Neuron (in vitro differentiated cells): ENCODE data around the gene TXNDC15.

Experiments
- H2AFZ ChIP-seq: one replicate; pipeline ENCODE4 v1.6.1; 2013; ENCODE audit warnings: low read depth, mild to moderate bottlenecking, inconsistent platforms, low read length, moderate library complexity
- H3K27me3 ChIP-seq: one replicate; pipeline ENCODE4 v1.6.1; 2013; ENCODE audit warnings: low read length; ENCODE audit not compliant: insufficient read depth
- H3K36me3 ChIP-seq: one replicate; pipeline ENCODE4 v1.6.1; 2013; ENCODE audit warnings: low read length; ENCODE audit not compliant: insufficient read depth
- H3K4me1 ChIP-seq: one replicate; pipeline ENCODE4 v1.6.1; 2013; ENCODE audit warnings: low read length; ENCODE audit not compliant: insufficient read depth
- H3K4me3 ChIP-seq: 2 replicates; pipeline ENCODE4 v1.5.1; 2013; ENCODE audit warnings: mild to moderate bottlenecking, low read length, moderate library complexity
- H3K9me3 ChIP-seq: one replicate; pipeline ENCODE4 v1.6.1; 2013; ENCODE audit warnings: low read length

TXNDC15 gene

DNA sequence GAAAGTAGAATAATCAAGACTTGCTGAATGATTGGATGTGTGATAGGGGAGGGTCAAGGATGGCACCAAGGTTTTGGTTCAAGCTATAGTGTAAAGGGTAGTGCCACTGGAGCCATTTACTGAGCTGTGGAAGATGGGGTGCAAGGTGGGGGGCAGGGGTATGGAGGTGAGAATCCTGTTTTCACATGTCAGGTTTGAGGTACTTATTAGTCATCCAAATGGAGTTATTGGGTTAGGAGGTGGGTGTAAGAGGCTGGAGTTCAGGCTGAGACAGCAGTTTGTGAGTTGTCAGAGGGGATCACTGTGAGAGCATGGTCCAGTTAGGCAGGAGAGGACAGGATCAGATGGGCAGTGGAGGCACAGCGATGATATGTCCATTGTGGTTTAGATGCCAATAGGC, 39.6 kb downstream of the TXNDC15 start:
- Histone ChIP-seq H3K36me3 (peaks cover 44% of the 10 kb centered on the region), H2AFZ (no peak overlapping the region), H3K9me3 (no peaks in the 10 kb centered on the region), H3K27me3 (no peaks in the 10 kb centered on the region), H3K4me1 (no peaks in the 10 kb centered on the region), H3K4me3 (no peak overlapping the region)

DNA sequence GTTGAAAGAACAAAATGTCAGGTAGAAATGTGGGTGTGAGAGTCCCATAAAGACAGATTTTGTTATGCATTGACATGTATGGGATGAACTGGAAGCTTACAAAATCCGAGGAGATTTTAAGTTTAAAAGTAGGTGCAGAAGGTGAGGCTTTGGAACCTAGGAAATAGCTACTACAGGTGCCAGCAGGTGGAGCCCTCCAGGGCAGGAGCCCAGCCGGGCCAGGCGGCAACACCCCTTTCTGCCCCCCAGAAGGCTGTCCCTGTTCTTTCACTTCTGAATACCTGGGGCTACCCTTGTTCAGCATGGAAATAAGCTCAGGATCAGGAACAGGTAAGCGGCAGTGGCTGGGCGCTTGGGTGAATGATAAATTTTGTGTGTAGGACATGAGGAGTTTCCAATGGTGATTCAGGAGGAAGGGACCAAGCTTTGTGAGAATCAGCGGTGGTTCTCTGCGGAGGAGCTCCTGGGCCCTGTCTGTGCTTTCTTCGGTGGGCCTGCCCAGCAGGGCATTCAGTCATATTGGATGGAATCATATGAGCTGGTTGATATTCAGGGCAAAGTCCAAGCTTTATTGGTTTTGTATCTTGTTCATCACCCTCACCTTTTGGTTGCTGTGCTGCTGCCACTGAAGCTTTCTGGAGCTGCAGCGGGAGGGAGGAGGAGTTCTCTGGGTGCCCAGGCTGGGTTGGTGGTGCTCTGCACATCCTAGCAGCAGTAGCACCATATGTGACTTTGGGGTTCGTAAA, 43.1 kb downstream of the TXNDC15 start:
- Histone ChIP-seq H3K4me1 (no peaks in the 10 kb centered on the region), H3K27me3 (no peaks in the 10 kb centered on the region), H3K4me3 (no peak overlapping the region), H3K36me3 (peaks cover 41% of the 10 kb centered on the region), H2AFZ (no peak overlapping the region), H3K9me3 (peaks cover 3% of the 10 kb centered on the region)

DNA sequence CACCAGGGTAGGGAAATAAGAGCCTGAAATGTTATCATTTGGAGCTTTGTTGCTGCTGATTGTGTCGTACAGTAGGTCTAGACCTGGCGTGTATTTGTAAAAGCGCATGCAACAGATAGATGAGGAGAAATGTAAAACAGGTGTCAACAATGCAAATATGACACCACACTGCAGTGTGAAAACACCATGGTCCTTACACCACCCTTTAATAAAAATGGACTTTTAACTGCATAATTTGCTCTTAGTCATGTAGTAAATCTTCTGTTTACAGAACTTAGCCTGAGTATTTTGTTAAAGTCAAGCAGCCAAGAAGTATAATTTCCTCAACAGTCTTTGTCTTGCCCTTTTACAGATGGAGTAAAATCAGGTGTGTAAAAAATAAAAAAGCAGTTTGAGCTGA, 44.7 kb downstream of the TXNDC15 start:
- Histone ChIP-seq H3K4me3 (no peak overlapping the region), H2AFZ (no peak overlapping the region), H3K27me3 (no peaks in the 10 kb centered on the region), H3K36me3 (peaks cover 32% of the 10 kb centered on the region), H3K9me3 (peaks cover 3% of the 10 kb centered on the region), H3K4me1 (no peaks in the 10 kb centered on the region)

DNA sequence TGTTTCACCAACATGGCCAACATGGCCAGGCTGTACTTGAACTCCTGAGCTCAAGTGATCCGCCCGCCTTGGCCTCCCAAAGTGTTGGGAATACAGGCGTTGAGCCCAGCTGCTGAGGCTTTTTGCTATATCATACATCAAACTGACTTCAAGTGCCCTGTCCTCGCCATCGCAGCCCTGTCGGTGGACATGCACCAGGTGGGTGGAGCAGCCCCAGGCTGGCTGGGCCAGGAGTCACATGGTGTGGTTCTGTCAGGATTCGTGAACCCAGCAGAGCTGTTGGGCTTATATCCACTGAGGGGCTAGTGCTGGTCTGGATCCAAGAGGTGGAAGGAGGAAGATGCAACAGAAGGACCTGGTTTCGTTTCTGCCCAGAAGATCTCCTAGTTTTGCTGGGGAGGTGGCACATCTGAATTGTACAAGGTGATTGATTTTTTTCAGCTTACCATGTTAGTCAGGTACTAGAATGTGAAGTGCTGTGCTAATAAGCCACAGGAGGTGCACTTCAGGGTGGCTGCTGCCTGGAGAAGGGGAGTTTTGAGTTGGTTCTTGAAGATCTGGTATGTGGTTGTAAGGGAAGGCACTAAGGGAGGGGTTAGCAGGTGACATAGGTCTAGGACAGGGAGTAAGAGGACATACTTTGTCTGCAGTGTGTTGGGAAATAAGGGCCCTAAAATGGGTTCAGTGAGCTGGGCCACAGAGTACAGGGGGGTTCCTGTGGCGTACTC, 46.8 kb downstream of the TXNDC15 start:
- Histone ChIP-seq H3K9me3 (peaks cover 3% of the 10 kb centered on the region), H3K27me3 (no peaks in the 10 kb centered on the region), H3K4me3 (no peak overlapping the region), H2AFZ (no peak overlapping the region), H3K36me3 (peaks cover 22% of the 10 kb centered on the region), H3K4me1 (no peaks in the 10 kb centered on the region)

DNA sequence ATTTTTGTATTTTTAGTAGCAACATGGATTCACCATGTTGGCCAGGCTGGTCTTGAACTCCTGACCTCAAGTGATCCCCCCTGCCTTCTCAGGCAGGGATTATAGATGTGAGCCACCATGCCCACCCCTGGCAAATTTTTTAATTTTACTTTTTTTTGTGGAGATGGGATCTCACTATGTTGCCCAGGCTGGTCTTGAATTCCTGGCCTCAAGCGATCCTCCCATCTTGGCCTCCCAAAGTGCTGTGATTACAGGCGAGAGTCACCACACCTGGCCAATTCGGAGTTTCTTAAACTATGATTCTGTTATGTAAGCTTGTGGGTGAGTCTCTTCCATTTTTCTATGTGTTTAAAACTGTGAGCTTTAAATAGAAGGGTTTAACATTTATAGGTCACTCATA, 58.3 kb downstream of the TXNDC15 start:
- Histone ChIP-seq H3K36me3 (peaks cover 25% of the 10 kb centered on the region), H3K4me1 (peaks cover 1% of the 10 kb centered on the region), H2AFZ (no peak overlapping the region), H3K9me3 (no peaks in the 10 kb centered on the region), H3K27me3 (no peaks in the 10 kb centered on the region), H3K4me3 (no peak overlapping the region)

DNA sequence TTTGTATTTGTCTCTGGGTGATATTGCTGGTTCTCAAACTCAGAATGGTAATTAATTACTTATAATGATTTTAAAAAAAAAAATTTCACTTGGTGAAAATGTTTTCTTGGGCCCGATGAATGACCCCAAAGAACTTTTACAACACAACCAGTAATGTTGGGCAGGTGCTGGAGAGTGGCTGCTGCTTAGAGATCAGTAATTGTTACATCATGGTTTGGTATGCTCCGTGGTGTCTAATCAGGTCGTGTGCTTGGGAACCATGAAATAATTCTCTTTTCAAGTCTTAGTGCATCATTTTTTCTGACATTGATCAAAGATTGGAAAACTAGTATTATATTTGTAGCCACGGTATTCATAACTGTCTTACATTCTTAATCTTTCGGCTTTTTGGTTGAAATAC, 60.0 kb downstream of the TXNDC15 start:
- Histone ChIP-seq H3K36me3 (peaks cover 32% of the 10 kb centered on the region), H3K27me3 (no peaks in the 10 kb centered on the region), H3K9me3 (no peaks in the 10 kb centered on the region), H2AFZ (no peak overlapping the region), H3K4me1 (peaks cover 1% of the 10 kb centered on the region), H3K4me3 (no peak overlapping the region)

DNA sequence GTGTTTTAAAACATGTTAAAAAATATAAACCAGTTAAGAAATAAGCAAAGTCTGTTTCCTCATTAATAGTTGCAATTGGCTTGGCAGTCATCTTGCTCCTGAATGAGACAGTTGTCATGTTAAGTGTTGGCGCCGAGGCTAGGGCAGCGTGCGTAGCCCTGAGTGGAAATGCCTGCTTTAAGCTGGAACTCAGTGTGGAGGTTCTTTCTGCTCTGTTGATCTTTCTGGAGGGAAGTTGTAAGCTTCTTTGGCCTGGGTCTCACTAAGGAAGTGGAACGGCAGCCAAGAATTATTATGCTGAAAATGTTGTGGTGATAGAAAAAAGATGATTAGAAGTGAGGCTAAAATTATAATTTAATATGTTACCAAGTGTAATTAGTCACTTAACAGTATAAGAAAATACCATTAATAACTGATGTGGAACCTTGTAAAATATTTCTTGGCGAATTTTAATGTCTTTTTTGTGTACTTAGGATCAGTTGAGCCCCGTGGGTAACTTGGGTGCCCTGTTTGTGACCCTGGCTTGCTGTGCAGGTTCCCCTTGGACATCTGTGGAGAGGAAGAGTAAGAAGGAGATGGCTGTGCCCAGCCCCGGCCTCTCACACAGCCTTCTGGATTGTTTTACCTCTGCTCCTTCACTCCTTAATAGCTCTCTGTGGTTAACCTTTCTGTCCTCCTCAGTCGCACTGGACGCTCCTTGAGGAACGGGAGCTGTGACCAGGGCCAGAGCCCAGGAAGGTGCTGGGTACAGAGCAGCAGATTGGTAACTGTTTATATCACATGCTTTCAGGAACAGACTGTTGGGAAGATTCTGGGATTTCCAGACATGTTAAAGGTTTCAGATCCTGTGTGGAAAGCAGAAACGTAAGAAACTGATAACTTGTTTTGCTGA, 61.8 kb downstream of the TXNDC15 start:
- Histone ChIP-seq H3K9me3 (no peaks in the 10 kb centered on the region), H3K27me3 (no peaks in the 10 kb centered on the region), H3K4me1 (peaks cover 1% of the 10 kb centered on the region), H3K4me3 (no peak overlapping the region), H3K36me3 (peaks cover 21% of the 10 kb centered on the region), H2AFZ (no peak overlapping the region)

DNA sequence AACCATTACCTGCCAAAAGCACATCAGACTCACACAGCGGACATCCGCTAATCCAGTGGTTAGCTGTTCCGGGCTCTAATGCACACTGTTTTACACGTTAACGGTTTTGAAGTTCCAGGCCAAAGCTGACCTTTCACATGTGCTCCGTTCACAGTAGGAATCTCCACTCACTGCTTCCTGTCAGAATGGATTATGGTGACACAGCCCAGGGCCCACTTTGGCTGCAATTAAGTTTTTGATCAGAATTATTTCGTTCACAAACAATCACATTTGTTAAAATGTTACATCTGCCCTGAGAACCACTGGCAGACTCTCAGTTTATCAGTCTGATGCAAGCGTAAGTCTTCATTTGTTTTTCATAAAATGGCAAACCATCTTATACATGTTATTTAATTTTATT, 63.4 kb downstream of the TXNDC15 start:
- peaks cover 21% of the 10 kb centered on the region for H3K36me3 ChIP-seq
- peaks cover 2% of the 10 kb centered on the region for H3K4me1 ChIP-seq
- no peaks in the 10 kb centered on the region for H3K27me3 ChIP-seq
- H2AFZ ChIP-seq, result no peak overlapping the region
- no peaks in the 10 kb centered on the region for H3K9me3 ChIP-seq
- H3K4me3 ChIP-seq, result no peak overlapping the region

DNA sequence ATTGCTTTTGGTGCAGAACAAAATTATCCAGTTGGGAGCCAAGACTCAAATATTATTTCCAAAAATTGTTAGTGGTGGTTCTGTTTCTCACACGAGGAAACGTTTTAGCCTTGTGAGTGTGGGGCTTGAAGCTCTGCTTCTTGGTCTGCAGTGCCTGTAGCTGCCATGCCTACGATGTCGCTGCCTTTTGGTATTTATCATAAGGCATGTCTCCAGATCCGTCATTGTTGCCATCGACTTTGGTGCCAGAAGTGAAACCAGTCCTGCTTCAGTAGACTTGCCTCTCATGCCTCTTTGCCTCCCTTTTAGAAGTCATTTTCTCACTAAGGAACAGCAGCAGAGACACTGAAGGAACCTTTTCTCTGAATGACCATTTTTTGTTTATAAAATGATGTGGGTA, 63.9 kb downstream of the TXNDC15 start:
- H2AFZ ChIP-seq, result no peak overlapping the region

DNA sequence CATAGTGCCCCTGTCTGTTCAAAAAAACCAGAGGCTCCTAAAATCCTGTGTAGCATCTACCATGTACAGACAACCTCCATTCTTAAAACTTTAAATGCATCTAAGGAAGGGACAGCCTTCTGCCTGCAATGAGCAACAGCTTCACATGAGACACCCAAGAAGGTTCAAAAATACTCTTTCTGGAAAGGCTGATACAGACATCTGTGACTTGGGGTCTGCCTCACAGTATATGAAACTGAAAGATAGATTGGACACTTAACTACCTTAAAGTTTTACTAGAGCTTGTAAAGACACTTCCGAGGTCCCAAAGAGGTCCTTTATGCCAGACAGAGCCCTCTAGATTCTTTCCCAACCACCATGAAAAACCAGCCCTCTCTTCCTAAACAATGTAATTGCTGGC, 65.3 kb downstream of the TXNDC15 start:
- H3K4me1 ChIP-seq, result peaks cover 6% of the 10 kb centered on the region
- H2AFZ ChIP-seq, result no peak overlapping the region
- no peaks in the 10 kb centered on the region for H3K27me3 ChIP-seq
- no peaks in the 10 kb centered on the region for H3K9me3 ChIP-seq
- H3K36me3 ChIP-seq, result peaks cover 21% of the 10 kb centered on the region
- no peak overlapping the region for H3K4me3 ChIP-seq

More for the DNA sequence above, 63.9 kb downstream of the TXNDC15 start:
- H3K36me3 ChIP-seq, result peaks cover 21% of the 10 kb centered on the region
- H3K27me3 ChIP-seq, result no peaks in the 10 kb centered on the region
- no peak overlapping the region for H3K4me3 ChIP-seq
- H3K4me1 ChIP-seq, result peaks cover 5% of the 10 kb centered on the region
- H3K9me3 ChIP-seq, result no peaks in the 10 kb centered on the region

DNA sequence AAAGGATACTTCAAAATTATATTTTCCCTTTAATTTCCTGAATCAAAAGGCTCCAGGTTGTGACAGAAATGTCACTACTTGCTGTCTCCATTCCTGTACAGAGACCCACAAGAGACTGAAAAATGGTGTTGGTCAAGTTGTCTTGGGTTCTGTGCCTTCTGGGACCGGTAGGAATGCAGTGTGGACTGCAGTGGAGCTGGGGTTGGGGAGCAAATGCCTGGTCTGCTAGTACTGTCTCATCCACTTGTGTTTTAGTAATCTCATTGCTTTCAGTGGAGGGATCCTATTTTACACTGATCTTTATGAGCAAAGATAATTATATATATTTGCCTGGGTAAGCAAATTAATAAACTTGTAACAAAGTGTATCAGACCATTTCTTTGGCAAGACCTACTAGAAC, 69.4 kb downstream of the TXNDC15 start:
- H3K4me3 ChIP-seq, result no peak overlapping the region
- peaks cover 5% of the 10 kb centered on the region for H3K4me1 ChIP-seq
- H3K9me3 ChIP-seq, result no peaks in the 10 kb centered on the region
- no peak overlapping the region for H2AFZ ChIP-seq
- H3K36me3 ChIP-seq, result peaks cover 2% of the 10 kb centered on the region
- no peaks in the 10 kb centered on the region for H3K27me3 ChIP-seq

DNA sequence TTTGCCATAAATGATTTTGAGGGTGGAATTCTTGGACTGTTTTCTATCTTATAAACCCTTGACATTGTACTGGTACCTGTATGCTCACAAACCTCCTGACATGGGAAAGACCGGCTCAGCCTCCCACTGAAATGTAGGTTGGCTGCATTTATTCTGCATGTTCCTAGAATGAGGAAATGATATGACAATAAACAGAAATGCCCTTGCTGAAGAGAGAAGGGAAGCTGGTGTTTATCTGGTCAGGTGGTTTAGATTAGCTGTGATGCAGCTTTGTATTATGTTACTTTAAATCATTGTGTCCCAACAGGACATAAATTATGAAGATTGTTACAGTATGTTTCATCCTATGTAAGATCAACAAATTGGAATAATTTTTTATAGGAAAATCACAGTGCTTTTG, 70.5 kb downstream of the TXNDC15 start:
- H3K4me1 ChIP-seq, result peaks cover 5% of the 10 kb centered on the region
- no peak overlapping the region for H3K4me3 ChIP-seq
- H3K27me3 ChIP-seq, result no peaks in the 10 kb centered on the region
- peaks cover 2% of the 10 kb centered on the region for H3K36me3 ChIP-seq
- no peak overlapping the region for H2AFZ ChIP-seq
- H3K9me3 ChIP-seq, result no peaks in the 10 kb centered on the region

DNA sequence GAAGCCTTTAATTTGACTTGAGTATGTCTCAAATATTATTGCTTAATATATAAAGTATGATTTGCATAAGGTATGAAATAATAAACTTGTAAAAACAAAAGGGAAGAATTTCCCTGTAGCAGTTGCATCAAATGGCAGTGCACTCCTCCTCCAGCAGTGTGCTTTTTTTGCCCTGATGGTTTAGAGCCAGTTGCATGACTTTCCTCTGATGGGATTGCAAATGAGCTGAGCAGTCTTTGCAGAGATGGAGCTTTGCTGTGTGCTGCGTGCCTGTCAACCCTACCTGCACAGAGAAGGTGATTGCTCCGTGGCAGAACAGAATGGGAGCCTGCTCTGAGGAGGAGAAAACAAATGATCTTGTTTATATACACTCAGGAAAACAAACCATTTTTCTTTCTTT, 70.9 kb downstream of the TXNDC15 start:
- H3K36me3 ChIP-seq, result peaks cover 2% of the 10 kb centered on the region
- H3K4me1 ChIP-seq, result peaks cover 5% of the 10 kb centered on the region
- H3K9me3 ChIP-seq, result no peaks in the 10 kb centered on the region
- no peaks in the 10 kb centered on the region for H3K27me3 ChIP-seq
- no peak overlapping the region for H2AFZ ChIP-seq
- no peak overlapping the region for H3K4me3 ChIP-seq
